Activated T-cell treated with anti-CD3 and anti-CD28 coated beads, Interleukin-2, amount 50 U/mL, for 24 hours (primary cell): ENCODE data around the gene GDAP1L1.
A peak's percentile ranks its signal among the peaks of the same experiment; 100 is the strongest.
"Not testable (repeated sequence)": the region's sequence is repeated elsewhere in the genome, so short reads cannot be mapped to it uniquely, and the experiment has no call there.

Experiments
- DNase-seq: peaks from one replicate; pipeline ENCODE4 v3.0.0-alpha.2; 2020
- H3K27ac Mint-ChIP-seq: 2 replicates; pipeline ENCODE4 v1.8.0; 2020; ENCODE audit warnings: mild to moderate bottlenecking, mixed read lengths
- H3K27me3 Mint-ChIP-seq: 2 replicates; pipeline ENCODE4 v1.8.0; 2020; ENCODE audit warnings: mixed read lengths
- H3K36me3 Mint-ChIP-seq: 2 replicates; pipeline ENCODE4 v1.8.0; 2020; ENCODE audit warnings: low read depth, mixed read lengths
- H3K4me1 Mint-ChIP-seq: 2 replicates; pipeline ENCODE4 v1.8.0; 2020; ENCODE audit warnings: low read depth, mixed read lengths
- H3K4me3 Mint-ChIP-seq: 2 replicates; pipeline ENCODE4 v1.8.0; 2020; ENCODE audit warnings: mild to moderate bottlenecking, moderate library complexity, mixed read lengths
- H3K9me3 Mint-ChIP-seq: 2 replicates; pipeline ENCODE4 v1.8.0; 2020; ENCODE audit warnings: mixed read lengths

GDAP1L1 gene

GRCh38 chr20:44288252-44288651 is 41.1 kb downstream of the GDAP1L1 start:
- H3K27ac Mint-ChIP-seq, result no peak overlapping the region
- no peaks in the 10 kb centered on the region for H3K9me3 Mint-ChIP-seq
- H3K27me3 Mint-ChIP-seq, result no peaks in the 10 kb centered on the region
- no peak overlapping the region for H3K4me3 Mint-ChIP-seq
- no peaks in the 10 kb centered on the region for H3K4me1 Mint-ChIP-seq
- peaks cover 20% of the 10 kb centered on the region for H3K36me3 Mint-ChIP-seq
- no peak for DNase-seq

- no peak overlapping the region for H3K27ac Mint-ChIP-seq
- H3K36me3 Mint-ChIP-seq, result peaks cover 20% of the 10 kb centered on the region
- H3K4me1 Mint-ChIP-seq, result no peaks in the 10 kb centered on the region
- no peaks in the 10 kb centered on the region for H3K9me3 Mint-ChIP-seq
- no peak overlapping the region for H3K4me3 Mint-ChIP-seq
- DNase-seq, result no peak
- no peaks in the 10 kb centered on the region for H3K27me3 Mint-ChIP-seq
Observed at GRCh38 chr20:44291754-44292153, 44.6 kb downstream of the GDAP1L1 start.

GRCh38 chr20:44296011-44296410 is 48.9 kb downstream of the GDAP1L1 start:
- Mint-ChIP-seq H3K36me3 (peaks cover 5% of the 10 kb centered on the region), H3K4me1 (peaks cover 8% of the 10 kb centered on the region), H3K9me3 (no peaks in the 10 kb centered on the region), H3K27ac (no peak overlapping the region), H3K27me3 (no peaks in the 10 kb centered on the region), H3K4me3 (no peak overlapping the region)
- DNase-seq, result no peak

- no peak overlapping the region for H3K27ac Mint-ChIP-seq
- H3K4me3 Mint-ChIP-seq, result no peak overlapping the region
- no peaks in the 10 kb centered on the region for H3K9me3 Mint-ChIP-seq
Observed at GRCh38 chr20:44297721-44298120, 50.6 kb downstream of the GDAP1L1 start.

GRCh38 chr20:44299011-44299535 is 52.0 kb downstream of the GDAP1L1 start:
- not testable (repeated sequence) for H3K4me3 Mint-ChIP-seq, DNase-seq, H3K4me1 Mint-ChIP-seq, H3K36me3 Mint-ChIP-seq, H3K27ac Mint-ChIP-seq, H3K27me3 Mint-ChIP-seq, H3K9me3 Mint-ChIP-seq

More at GRCh38 chr20:44297721-44298120, 50.6 kb downstream of the GDAP1L1 start:
- Mint-ChIP-seq H3K36me3 (peaks cover 2% of the 10 kb centered on the region), H3K4me1 (peaks cover 8% of the 10 kb centered on the region), H3K27me3 (no peaks in the 10 kb centered on the region)
- no peak for DNase-seq

GRCh38 chr20:44301285-44301684 is 54.2 kb downstream of the GDAP1L1 start:
- Mint-ChIP-seq H3K9me3 (no peaks in the 10 kb centered on the region), H3K27ac (no peak overlapping the region), H3K4me1 (peaks cover 8% of the 10 kb centered on the region), H3K27me3 (no peaks in the 10 kb centered on the region), H3K36me3 (peaks cover 6% of the 10 kb centered on the region), H3K4me3 (no peak overlapping the region)
- DNase-seq, result no peak

- H3K4me1 Mint-ChIP-seq, result peaks cover 10% of the 10 kb centered on the region
- H3K27me3 Mint-ChIP-seq, result no peaks in the 10 kb centered on the region
- no peak overlapping the region for H3K27ac Mint-ChIP-seq
- no peaks in the 10 kb centered on the region for H3K9me3 Mint-ChIP-seq
- H3K36me3 Mint-ChIP-seq, result peaks cover 13% of the 10 kb centered on the region
- no peak overlapping the region for H3K4me3 Mint-ChIP-seq
- no peak for DNase-seq
Observed at GRCh38 chr20:44302026-44302669, 55.0 kb downstream of the GDAP1L1 start.

- H3K36me3 Mint-ChIP-seq, result peaks cover 13% of the 10 kb centered on the region
- H3K27ac Mint-ChIP-seq, result no peak overlapping the region
- H3K9me3 Mint-ChIP-seq, result no peaks in the 10 kb centered on the region
- no peak overlapping the region for H3K4me3 Mint-ChIP-seq
- DNase-seq, result no peak
- peaks cover 9% of the 10 kb centered on the region for H3K4me1 Mint-ChIP-seq
- no peaks in the 10 kb centered on the region for H3K27me3 Mint-ChIP-seq
Observed at GRCh38 chr20:44302736-44303135, 55.6 kb downstream of the GDAP1L1 start.

- H3K9me3 Mint-ChIP-seq, result no peaks in the 10 kb centered on the region
- DNase-seq, result no peak
- peaks cover 13% of the 10 kb centered on the region for H3K36me3 Mint-ChIP-seq
- peaks cover 7% of the 10 kb centered on the region for H3K4me1 Mint-ChIP-seq
- H3K4me3 Mint-ChIP-seq, result no peak overlapping the region
- no peak overlapping the region for H3K27ac Mint-ChIP-seq
- no peaks in the 10 kb centered on the region for H3K27me3 Mint-ChIP-seq
Observed at GRCh38 chr20:44304383-44304782, 57.3 kb downstream of the GDAP1L1 start.

- H3K4me1 Mint-ChIP-seq, result peaks cover 22% of the 10 kb centered on the region
- no peaks in the 10 kb centered on the region for H3K9me3 Mint-ChIP-seq
- H3K27me3 Mint-ChIP-seq, result no peaks in the 10 kb centered on the region
- H3K27ac Mint-ChIP-seq, result no peak overlapping the region
- peaks cover 19% of the 10 kb centered on the region for H3K36me3 Mint-ChIP-seq
- H3K4me3 Mint-ChIP-seq, result no peak overlapping the region
- no peak for DNase-seq
Observed at GRCh38 chr20:44306927-44307326, 59.8 kb downstream of the GDAP1L1 start.

- peaks cover 18% of the 10 kb centered on the region for H3K36me3 Mint-ChIP-seq
- H3K4me1 Mint-ChIP-seq, result peaks cover 22% of the 10 kb centered on the region
- H3K27ac Mint-ChIP-seq, result peak overlapping the region; percentile 95
- H3K27me3 Mint-ChIP-seq, result no peaks in the 10 kb centered on the region
- no peak for DNase-seq
- H3K4me3 Mint-ChIP-seq, result peak overlapping the region; percentile 90
- no peaks in the 10 kb centered on the region for H3K9me3 Mint-ChIP-seq
Observed at GRCh38 chr20:44309763-44310663, 62.9 kb downstream of the GDAP1L1 start.

GRCh38 chr20:44310664-44311639 is 63.8 kb downstream of the GDAP1L1 start, which contains the start of gene FITM2:
FITM2 (minus strand) TSS chr20:44311202; CDS start chr20:44311148, 54 bp downstream.
- Mint-ChIP-seq H3K36me3 (peaks cover 15% of the 10 kb centered on the region), H3K4me3 (peak within 1 kb of the TSS; percentile 90), H3K4me1 (peaks cover 22% of the 10 kb centered on the region), H3K9me3 (no peaks in the 10 kb centered on the region), H3K27ac (peak within 1 kb of the TSS; percentile 95), H3K27me3 (no peaks in the 10 kb centered on the region)
- DNase-seq, result peak; percentile 98

GRCh38 chr20:44314870-44315269 is 67.8 kb downstream of the GDAP1L1 start:
- H3K4me1 Mint-ChIP-seq, result peaks cover 12% of the 10 kb centered on the region
- no peak overlapping the region for H3K27ac Mint-ChIP-seq
- DNase-seq, result no peak
- no peak overlapping the region for H3K4me3 Mint-ChIP-seq
- H3K36me3 Mint-ChIP-seq, result peaks cover 8% of the 10 kb centered on the region
- peaks cover 7% of the 10 kb centered on the region for H3K27me3 Mint-ChIP-seq
- H3K9me3 Mint-ChIP-seq, result no peaks in the 10 kb centered on the region

- no peak for DNase-seq
- Mint-ChIP-seq H3K9me3 (no peaks in the 10 kb centered on the region), H3K4me1 (no peaks in the 10 kb centered on the region), H3K27ac (no peak overlapping the region), H3K4me3 (no peak overlapping the region), H3K36me3 (no peaks in the 10 kb centered on the region), H3K27me3 (peaks cover 9% of the 10 kb centered on the region)
Observed at GRCh38 chr20:44319839-44320422, 72.8 kb downstream of the GDAP1L1 start.
